A673 (cell line): ENCODE results near the gene SLC25A26. TPM values are rescaled to one million over a fixed set of nuclear protein-coding genes. Genes with fewer than 3 reads are reported as not detected.

Experiments used
- BruUV-seq: library from RNA; stranded (reverse); fragments of 400-500 nt; replicated peaks from 2 replicates; lab custom pipeline; 2021; lab: Mats Ljungman, UMichigan
- CTCF ChIA-PET: fragments of 300-600 bp; sonication (Branson Sonifier 250); formaldehyde crosslinking; loops from one replicate; lab custom pipeline; 2022; ENCODE audit warnings: antibody characterized with exemption; lab: Charles Lee
- POLR2A ChIA-PET: fragments of 300-600 bp; sonication (Branson Sonifier 250); formaldehyde crosslinking; loops from one replicate; lab custom pipeline; 2022; ENCODE audit warnings: antibody characterized with exemption; ENCODE audit not compliant: low non-redundant PET; lab: Charles Lee
- DNase-seq: peaks from one replicate; pipeline ENCODE4 v3.0.0-alpha.2; 2015; ENCODE audit warnings: low spot score
- H3K27ac ChIP-seq: fragments of 200-600 bp; sonication (generic); 2 replicates; pipeline ENCODE4 v1.5.1; 2016; ENCODE audit warnings: mixed run types, low read depth, mild to moderate bottlenecking, mixed read lengths, antibody characterized with exemption, low read length; ENCODE audit not compliant: poor library complexity, severe bottlenecking
- H3K27me3 ChIP-seq: fragments of 200-600 bp; sonication (generic); replicated peaks from 2 replicates; pipeline ENCODE4 v1.6.1; 2017; ENCODE audit warnings: mixed run types, low read depth, mild to moderate bottlenecking, mixed read lengths, antibody characterized with exemption, low read length; ENCODE audit not compliant: insufficient read depth, poor library complexity
- H3K36me3 ChIP-seq: fragments of 200-600 bp; sonication (generic); 2 replicates; pipeline ENCODE4 v1.6.1; 2016; ENCODE audit warnings: mixed run types, mild to moderate bottlenecking, mixed read lengths, antibody characterized with exemption, low read length; ENCODE audit not compliant: insufficient read depth, poor library complexity, severe bottlenecking
- H3K4me1 ChIP-seq: fragments of 200-600 bp; sonication (generic); 2 replicates; pipeline ENCODE4 v1.6.1; 2017; ENCODE audit warnings: mixed run types, mild to moderate bottlenecking, mixed read lengths, antibody characterized with exemption, low read length; ENCODE audit not compliant: insufficient read depth, poor library complexity, severe bottlenecking
- H3K4me3 ChIP-seq: fragments of 200-600 bp; sonication (generic); 2 replicates; pipeline ENCODE4 v1.5.1; 2016; ENCODE audit warnings: low read depth, mixed run types, mild to moderate bottlenecking, mixed read lengths, low read length; ENCODE audit not compliant: poor library complexity, severe bottlenecking
- H3K9me3 ChIP-seq: fragments of 200-600 bp; sonication (generic); 2 replicates; pipeline ENCODE4 v1.6.1; 2016; ENCODE audit warnings: mixed run types, low read depth, mild to moderate bottlenecking, mixed read lengths, antibody characterized with exemption, low read length; ENCODE audit not compliant: poor library complexity, severe bottlenecking
- EZH2 ChIP-seq: fragments of 200-600 bp; sonication (generic); IDR thresholded peaks from 2 replicates; pipeline ENCODE4 v1.6.1; 2017; ENCODE audit warnings: borderline replicate concordance, low read depth, mild to moderate bottlenecking, mixed read lengths, antibody characterized with exemption, low read length; ENCODE audit not compliant: poor library complexity, severe bottlenecking
- intact Hi-C: fragments of 100-400 bp; cut with micrococcal nuclease; formaldehyde crosslinking; loops from one replicate; pipeline ENCODE4 v1.10.0; 2022; ENCODE audit not compliant: unreplicated experiment
- total RNA-seq: library from RNA; stranded (reverse); gene quantifications from 2 replicates; pipeline ENCODE4 v1.2.3, GENCODE V29; 2021
- TF ChIP-seq, protein P1 (sequence below): fragments of 300-800, 200-600 bp; sonication (generic); conservative IDR thresholded peaks from 2 replicates; pipeline ENCODE4 v1.5.1; 2017; ENCODE audit warnings: low read depth, mild to moderate bottlenecking, antibody characterized with exemption, low read length, moderate library complexity, mixed read lengths

Gene SLC25A26
- total RNA-seq, 1 experiment from 2014 or later: 8.9 TPM

DNA sequence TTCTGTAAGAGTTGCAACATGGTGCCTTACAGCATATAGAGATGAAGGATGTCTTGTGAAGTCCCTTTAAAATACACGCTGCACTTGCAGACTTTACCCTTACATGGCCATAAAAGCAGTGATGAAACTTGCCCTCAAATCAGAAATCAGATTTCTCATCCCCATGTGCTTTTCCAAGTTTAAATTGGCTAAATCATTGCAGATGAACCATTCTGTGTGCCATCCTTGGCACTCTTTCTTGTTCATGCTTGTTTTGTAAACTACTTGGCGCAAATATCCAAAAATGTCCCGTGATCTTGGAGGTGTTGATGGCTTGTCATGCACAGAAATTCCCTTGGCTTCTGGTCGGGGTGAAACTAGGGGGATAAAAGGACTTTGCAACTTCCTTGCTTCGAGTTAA, 144.3 kb downstream of the SLC25A26 start:
- DNase-seq: no peak
- H3K36me3 ChIP-seq: no peaks in the 10 kb centered on the region
- no peaks in the 10 kb centered on the region for H3K9me3 ChIP-seq
- intact Hi-C loops: loop anchor here (10.0 kb wide), 2 partner anchors 90 to 570 kb away; no protein-coding TSS in a partner anchor
- no peak for TF ChIP-seq EZH2
- TF ChIP-seq, protein P1, sequence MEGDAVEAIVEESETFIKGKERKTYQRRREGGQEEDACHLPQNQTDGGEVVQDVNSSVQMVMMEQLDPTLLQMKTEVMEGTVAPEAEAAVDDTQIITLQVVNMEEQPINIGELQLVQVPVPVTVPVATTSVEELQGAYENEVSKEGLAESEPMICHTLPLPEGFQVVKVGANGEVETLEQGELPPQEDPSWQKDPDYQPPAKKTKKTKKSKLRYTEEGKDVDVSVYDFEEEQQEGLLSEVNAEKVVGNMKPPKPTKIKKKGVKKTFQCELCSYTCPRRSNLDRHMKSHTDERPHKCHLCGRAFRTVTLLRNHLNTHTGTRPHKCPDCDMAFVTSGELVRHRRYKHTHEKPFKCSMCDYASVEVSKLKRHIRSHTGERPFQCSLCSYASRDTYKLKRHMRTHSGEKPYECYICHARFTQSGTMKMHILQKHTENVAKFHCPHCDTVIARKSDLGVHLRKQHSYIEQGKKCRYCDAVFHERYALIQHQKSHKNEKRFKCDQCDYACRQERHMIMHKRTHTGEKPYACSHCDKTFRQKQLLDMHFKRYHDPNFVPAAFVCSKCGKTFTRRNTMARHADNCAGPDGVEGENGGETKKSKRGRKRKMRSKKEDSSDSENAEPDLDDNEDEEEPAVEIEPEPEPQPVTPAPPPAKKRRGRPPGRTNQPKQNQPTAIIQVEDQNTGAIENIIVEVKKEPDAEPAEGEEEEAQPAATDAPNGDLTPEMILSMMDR: no peak
- CTCF ChIA-PET: no interaction called here
- POLR2A ChIA-PET: no interaction called here
- BruUV-seq: no TSS peak
- no peak overlapping the region for H3K27ac ChIP-seq
- H3K4me3 ChIP-seq: no peak overlapping the region
- no peaks in the 10 kb centered on the region for H3K27me3 ChIP-seq
- peaks cover 23% of the 10 kb centered on the region for H3K4me1 ChIP-seq

- H3K4me3 ChIP-seq: no peak overlapping the region
- intact Hi-C loops: loop anchor here (10.0 kb wide), 2 partner anchors 92 to 568 kb away; no protein-coding TSS in a partner anchor
- no peaks in the 10 kb centered on the region for H3K9me3 ChIP-seq
- no peaks in the 10 kb centered on the region for H3K27me3 ChIP-seq
- no TSS peak for BruUV-seq
- peaks cover 23% of the 10 kb centered on the region for H3K4me1 ChIP-seq
- no peaks in the 10 kb centered on the region for H3K36me3 ChIP-seq
- CTCF ChIA-PET: no interaction called here
- POLR2A ChIA-PET: no interaction called here
- no peak for TF ChIP-seq EZH2
- TF ChIP-seq, protein P1: no peak
- no peak for DNase-seq
- H3K27ac ChIP-seq: no peak overlapping the region
These were observed 145.9 kb downstream of the SLC25A26 start for GRCh38 chr3:66366747-66367146.

GRCh38 chr3:66367979-66368378, 147.2 kb downstream of the SLC25A26 start:
- Histone ChIP-seq H3K27ac (no peak overlapping the region), H3K9me3 (no peaks in the 10 kb centered on the region), H3K27me3 (no peaks in the 10 kb centered on the region), H3K4me1 (peaks cover 18% of the 10 kb centered on the region), H3K4me3 (no peak overlapping the region), H3K36me3 (no peaks in the 10 kb centered on the region)
- BruUV-seq: no TSS peak
- no peak for DNase-seq
- ChIA-PET POLR2A (no interaction called here), CTCF (no interaction called here)
- intact Hi-C loops: loop anchor here (10.0 kb wide), 2 partner anchors 93 to 567 kb away; no protein-coding TSS in a partner anchor
- TF ChIP-seq, protein P1: no peak
- no peak for TF ChIP-seq EZH2
